ENCODE data around the gene CEMIP2. TPM values are rescaled to one million over a fixed set of nuclear protein-coding genes. Genes with fewer than 3 reads are reported as not detected.

The CEMIP2 gene
- total and polyA plus RNA-seq, 10 of the 15 experiments (the other 5 are each of a cell fraction or from before 2014, with no cell fraction given) = 0.50 to 19.2 (median 1.2) TPM

- no peak for DNase-seq (ENCODE audit: low read depth, low spot score)
- ChIA-PET SMC1A (ENCODE audit: uncharacterized antibody, unreplicated experiment) (interaction anchor here (0.7 to 0.8 kb wide), 2 partner anchors 28 to 54 kb away, joined by 3 read pairs; no protein-coding TSS in a partner anchor), RAD21 (ENCODE audit: unreplicated experiment) (no interaction called here), POLR2A (no interaction called here), CTCF (interaction anchor here (1.0 kb wide), 1 partner anchor 314 kb away, joined by 3 read pairs; no protein-coding TSS in a partner anchor)
- Histone ChIP-seq H3K9ac (ENCODE audit: control insufficient read depth, insufficient read depth, low read length) (no peak overlapping the region), H3K4me3 (no peak overlapping the region), H3K79me2 (ENCODE audit: control insufficient read depth, insufficient read depth, low read length) (no peaks in the 10 kb centered on the region), H3K27me3 (replicated peaks in 1 of 2; ENCODE audit: control insufficient read depth in 2 of 2, insufficient read depth in 2 of 2, low read length in 1 of 2) (no peaks in the 10 kb centered on the region), H3K4me1 (ENCODE audit: control insufficient read depth, insufficient read depth, low read length) (no peaks in the 10 kb centered on the region), H3K4me2 (ENCODE audit: control insufficient read depth, insufficient read depth) (no peak overlapping the region), H3K36me3 (ENCODE audit: control insufficient read depth in 2 of 2, insufficient read depth in 2 of 2, low read length in 1 of 2) (no peaks in the 10 kb centered on the region), H2AFZ (ENCODE audit: control insufficient read depth, low read depth, low read length) (no peak overlapping the region), H4K20me1 (ENCODE audit: control insufficient read depth, insufficient read depth) (no peaks in the 10 kb centered on the region), H3K27ac (ENCODE audit: control insufficient read depth, insufficient read depth) (no peak overlapping the region), H3K9me3 (replicated peaks; ENCODE audit: control insufficient read depth, insufficient read depth, low read length) (no peaks in the 10 kb centered on the region)
- intact Hi-C loops (cut with micrococcal nuclease; ENCODE audit: unreplicated experiment) (no loop called here), in situ Hi-C loops (cut with MboI) (no loop called here)
- no TSS peak for BruUV-seq (replicated peaks)
- ATAC-seq = no peak
- FAIRE-seq = no peak
- no peak for TF ChIP-seq ATF3 (IDR thresholded peaks at IDR 0.05; ENCODE audit: borderline replicate concordance, extremely low read depth, low read depth, low read length)
Observed at GRCh38 chr9:71710856-71711255, 57.5 kb downstream of the CEMIP2 start.

GRCh38 chr9:71710201-71710600 lies 58.1 kb downstream of the CEMIP2 start:
- Histone ChIP-seq H3K27ac (ENCODE audit: control insufficient read depth, insufficient read depth) (no peak overlapping the region), H3K36me3 (ENCODE audit: control insufficient read depth in 2 of 2, insufficient read depth in 2 of 2, low read length in 1 of 2) (no peaks in the 10 kb centered on the region), H3K27me3 (replicated peaks in 1 of 2; ENCODE audit: control insufficient read depth in 2 of 2, insufficient read depth in 2 of 2, low read length in 1 of 2) (no peaks in the 10 kb centered on the region), H4K20me1 (ENCODE audit: control insufficient read depth, insufficient read depth) (no peaks in the 10 kb centered on the region), H3K4me3 (no peak overlapping the region), H3K9ac (ENCODE audit: control insufficient read depth, insufficient read depth, low read length) (no peak overlapping the region), H3K9me3 (replicated peaks; ENCODE audit: control insufficient read depth, insufficient read depth, low read length) (no peaks in the 10 kb centered on the region), H3K4me1 (ENCODE audit: control insufficient read depth, insufficient read depth, low read length) (no peaks in the 10 kb centered on the region), H3K4me2 (ENCODE audit: control insufficient read depth, insufficient read depth) (no peak overlapping the region), H3K79me2 (ENCODE audit: control insufficient read depth, insufficient read depth, low read length) (no peaks in the 10 kb centered on the region), H2AFZ (ENCODE audit: control insufficient read depth, low read depth, low read length) (no peak overlapping the region)
- ChIA-PET RAD21 (ENCODE audit: unreplicated experiment) (no interaction called here), SMC1A (ENCODE audit: uncharacterized antibody, unreplicated experiment) (interaction anchor here (0.8 kb wide), 1 partner anchor 11 kb away, joined by 4 read pairs; no protein-coding TSS in a partner anchor), CTCF (interaction anchor here (1.0 to 1.7 kb wide), 2 partner anchors 10 to 315 kb away, joined by 3 read pairs; no protein-coding TSS in a partner anchor), POLR2A (no interaction called here)
- no peak for FAIRE-seq
- WGBS (ENCODE audit: insufficient coverage, insufficient replicate concordance, low lambda C conversion rate, missing lambda C conversion rate) = 19% methylated on average over 5 of the region's 5 CpGs
- BruUV-seq (replicated peaks) = no TSS peak
- intact Hi-C loops (cut with micrococcal nuclease; ENCODE audit: unreplicated experiment) = no loop called here
- no peak for DNase-seq (ENCODE audit: low read depth, low spot score)
- ATAC-seq = no peak
- in situ Hi-C loops (cut with MboI) = no loop called here
- TF ChIP-seq ZNF592 (IDR thresholded peaks at IDR 0.05) (no peak), POLR2AphosphoS2 (IDR thresholded peaks at IDR 0.05; ENCODE audit: low read depth, low read length) (no peak), TCF12 (IDR thresholded peaks at IDR 0.05; ENCODE audit: low read depth, low read length) (no peak), HDAC2 (IDR thresholded peaks at IDR 0.05) (no peak), ZNF274 (IDR thresholded peaks at IDR 0.05; ENCODE audit: insufficient read depth, insufficient read length) (no peak), NFIC (IDR thresholded peaks at IDR 0.05; ENCODE audit: low read depth, low read length) (no peak), YY1 (IDR thresholded peaks at IDR 0.05; ENCODE audit: low read depth, low read length) (no peak), ATF2 (IDR thresholded peaks at IDR 0.05; ENCODE audit: low read length) (no peak), TAF1 (IDR thresholded peaks at IDR 0.05; ENCODE audit: borderline replicate concordance, low read depth, low read length) (no peak), HDGF (IDR thresholded peaks at IDR 0.05) (no peak), RAD21 (IDR thresholded peaks at IDR 0.05; ENCODE audit: insufficient read depth, low read depth, low read length) (no peak), NBN (IDR thresholded peaks at IDR 0.05) (no peak), WRNIP1 (IDR thresholded peaks at IDR 0.05; ENCODE audit: borderline replicate concordance, low read depth, low read length) (no peak)

Measured in GM12878 (cell line).